Pulmonary artery endothelial cell (primary cell): ENCODE results near the gene BTBD9. TPM values are rescaled to one million over a fixed set of nuclear protein-coding genes. Genes with fewer than 3 reads are reported as not detected.
A peak's percentile ranks its signal among the peaks of the same experiment; 100 is the strongest.

ENCODE experiments used
- DNase-seq: peaks from one replicate; pipeline ENCODE4 v3.0.0-alpha.2; 2011; ENCODE audit warnings: low read depth, low spot score
- total RNA-seq: library from RNA; depleted of rRNA; stranded (reverse); fragments of >200 nt; gene quantifications from 2 replicates; pipeline ENCODE4 v1.2.3, GENCODE V29; 2014

The BTBD9 gene
- total RNA-seq, 1 donor from 2014 or later: 7.6 TPM

- no peak for DNase-seq
Measured at GRCh38 chr6:38209371-38210260, 430.1 kb downstream of the BTBD9 start.

GRCh38 chr6:38208028-38208427 lies 431.7 kb downstream of the BTBD9 start:
- no peak for DNase-seq

- no peak for DNase-seq
Measured at GRCh38 chr6:38207375-38207774, 432.4 kb downstream of the BTBD9 start.

DNA sequence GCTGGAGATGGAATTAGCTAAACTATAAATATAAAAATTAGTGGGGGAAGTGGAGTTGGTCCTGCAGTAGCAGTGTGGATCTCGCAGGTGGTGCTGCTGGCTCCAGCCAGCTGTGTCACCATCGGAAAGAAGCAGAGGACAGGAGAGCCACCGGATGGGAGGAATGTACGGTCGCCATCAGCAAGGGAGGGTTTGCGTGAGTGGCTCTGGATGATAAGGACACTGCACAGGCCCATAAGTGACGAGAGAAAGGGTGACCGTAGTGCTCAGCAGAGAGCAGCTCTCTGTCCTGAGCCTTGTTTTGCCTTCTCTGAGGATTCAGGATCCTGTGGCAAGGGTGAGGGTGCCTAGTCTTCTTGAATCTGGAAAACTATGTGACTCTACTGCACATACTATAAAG lies 441.5 kb downstream of the BTBD9 start:
- no peak for DNase-seq

DNA sequence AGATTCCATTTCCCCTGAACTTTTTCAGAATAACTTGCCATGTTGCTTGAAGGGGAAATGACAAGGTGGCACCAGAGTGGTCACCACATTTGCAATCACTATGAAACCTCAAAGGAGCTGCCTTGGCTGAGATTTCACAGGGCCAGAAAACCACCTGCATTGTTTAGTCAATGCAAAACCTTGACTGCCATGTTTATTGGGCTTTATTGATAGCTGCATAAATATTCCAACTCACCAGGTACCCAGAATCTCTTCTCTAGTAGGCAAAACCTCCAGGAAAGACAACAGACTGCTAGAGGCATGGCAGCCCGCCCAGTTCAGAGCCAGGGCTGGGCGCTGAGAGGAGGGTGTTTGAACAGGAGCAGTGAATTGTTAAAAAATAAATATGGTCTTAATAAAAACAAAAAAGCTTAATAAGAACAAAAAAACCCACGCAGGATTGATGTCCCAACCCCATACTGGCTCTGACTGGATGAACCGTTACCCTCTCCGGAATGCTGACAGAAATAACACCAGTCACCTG lies 444.6 kb downstream of the BTBD9 start:
- no peak for DNase-seq

DNA sequence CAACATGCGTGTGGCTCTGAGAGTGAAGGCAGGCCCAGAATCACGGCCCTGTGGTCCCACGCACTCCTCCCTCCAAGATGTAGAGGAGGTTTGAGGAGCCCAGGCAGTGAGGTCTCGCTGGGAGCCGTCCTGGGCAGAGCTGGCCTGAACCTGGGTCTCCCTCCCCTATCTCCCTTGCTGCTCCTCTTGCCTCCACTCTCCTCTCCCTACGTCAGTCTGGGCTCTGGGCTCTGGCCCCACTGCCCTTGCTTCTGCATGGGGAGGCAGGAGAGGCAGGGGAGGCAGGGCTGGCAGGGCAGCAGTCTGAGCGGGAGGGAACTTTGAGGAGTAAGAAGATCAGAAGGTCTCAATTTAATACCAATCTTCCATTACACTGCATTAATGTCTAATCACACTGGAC lies 445.1 kb downstream of the BTBD9 start:
- no peak for DNase-seq

DNA sequence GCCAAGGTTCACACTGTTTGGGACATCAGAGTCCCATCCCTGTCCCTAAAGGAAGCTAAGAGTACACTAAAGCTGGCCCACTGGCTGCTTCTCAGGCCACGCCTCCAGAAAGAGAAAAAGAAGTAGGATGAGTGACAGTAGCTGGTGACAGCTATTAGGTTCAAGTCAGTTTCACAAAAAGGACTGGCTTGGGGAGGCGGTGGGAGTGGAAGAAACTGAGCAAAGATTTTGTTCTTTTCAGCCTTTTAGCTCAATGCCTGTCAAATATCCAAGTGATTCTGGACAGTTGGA lies 445.5 kb downstream of the BTBD9 start:
- no peak for DNase-seq

GRCh38 chr6:38193481-38194281 lies 446.0 kb downstream of the BTBD9 start:
- DNase-seq: peak; percentile 24

DNA sequence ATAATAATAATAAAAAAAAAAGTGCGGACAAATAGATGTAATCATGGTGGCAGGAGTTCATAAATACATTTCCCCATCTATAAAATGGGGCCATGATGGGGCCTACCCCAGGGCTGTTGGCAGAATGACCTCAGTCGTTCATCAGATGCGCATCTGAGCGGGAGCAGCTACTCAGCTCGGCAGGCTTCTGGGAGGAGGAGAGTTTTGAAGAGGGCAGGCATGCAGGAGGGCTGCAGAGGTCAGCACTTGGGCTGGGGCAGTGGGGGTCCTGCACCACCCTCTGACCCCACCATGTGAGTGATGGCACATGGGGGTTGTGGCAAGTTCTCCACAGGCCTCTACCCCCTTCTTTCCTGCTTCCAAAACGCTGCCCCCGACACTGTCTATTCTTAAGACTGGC lies 446.7 kb downstream of the BTBD9 start:
- DNase-seq: no peak

DNA sequence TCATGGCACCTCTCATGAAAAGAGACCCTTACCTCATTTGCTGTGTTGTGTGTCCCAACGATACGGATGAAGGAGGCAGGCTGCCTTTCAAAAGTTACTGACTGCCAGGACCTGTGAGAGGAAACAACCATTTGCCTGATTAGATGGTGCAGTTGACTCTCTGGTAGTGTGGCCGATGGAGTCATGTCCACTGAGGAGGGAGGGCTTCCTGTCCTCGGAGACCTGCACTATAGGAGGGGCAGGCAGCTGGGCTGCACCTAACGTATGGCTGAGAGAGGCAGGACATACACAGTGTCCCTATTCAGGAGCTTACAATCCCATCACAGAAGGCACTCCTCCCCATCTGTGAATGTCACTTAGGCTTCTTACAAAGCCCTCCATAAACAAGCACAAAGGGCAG lies 447.2 kb downstream of the BTBD9 start:
- DNase-seq: no peak

- DNase-seq: no peak
Measured at GRCh38 chr6:38192011-38192410, 447.7 kb downstream of the BTBD9 start.

- no peak for DNase-seq
Measured at GRCh38 chr6:38191418-38191817, 448.3 kb downstream of the BTBD9 start.

DNA sequence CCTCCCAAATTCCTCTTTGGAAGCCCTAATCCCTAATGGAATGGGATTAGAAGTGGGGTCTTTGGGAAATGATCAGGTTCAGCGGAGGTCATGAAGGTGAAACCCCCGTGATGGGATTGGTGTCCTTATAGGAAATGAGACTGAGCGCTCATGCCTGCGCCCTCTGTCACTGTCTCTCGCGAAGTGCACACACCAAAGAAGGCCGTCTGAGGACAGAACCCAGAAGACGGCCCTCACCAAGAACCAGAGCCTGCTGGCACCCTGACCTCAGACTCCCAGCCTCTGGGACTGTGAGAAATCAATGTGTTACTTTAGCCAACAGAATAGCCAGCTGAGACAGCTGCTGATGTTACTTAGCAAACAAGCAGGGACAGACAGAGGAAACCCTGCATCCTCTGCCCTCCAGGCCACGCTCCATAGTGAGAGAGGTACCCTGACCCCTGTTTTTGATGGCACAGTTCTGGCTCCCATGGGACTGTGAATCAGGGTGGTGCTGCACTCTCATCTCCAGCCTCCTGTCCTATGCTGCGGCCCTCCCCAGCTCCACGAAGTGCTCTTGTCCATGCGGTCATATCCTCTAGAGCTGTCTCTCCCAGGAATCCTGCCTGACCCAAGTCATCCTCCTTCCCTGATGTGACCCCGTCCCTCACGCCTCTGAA lies 450.9 kb downstream of the BTBD9 start:
- DNase-seq: no peak

DNA sequence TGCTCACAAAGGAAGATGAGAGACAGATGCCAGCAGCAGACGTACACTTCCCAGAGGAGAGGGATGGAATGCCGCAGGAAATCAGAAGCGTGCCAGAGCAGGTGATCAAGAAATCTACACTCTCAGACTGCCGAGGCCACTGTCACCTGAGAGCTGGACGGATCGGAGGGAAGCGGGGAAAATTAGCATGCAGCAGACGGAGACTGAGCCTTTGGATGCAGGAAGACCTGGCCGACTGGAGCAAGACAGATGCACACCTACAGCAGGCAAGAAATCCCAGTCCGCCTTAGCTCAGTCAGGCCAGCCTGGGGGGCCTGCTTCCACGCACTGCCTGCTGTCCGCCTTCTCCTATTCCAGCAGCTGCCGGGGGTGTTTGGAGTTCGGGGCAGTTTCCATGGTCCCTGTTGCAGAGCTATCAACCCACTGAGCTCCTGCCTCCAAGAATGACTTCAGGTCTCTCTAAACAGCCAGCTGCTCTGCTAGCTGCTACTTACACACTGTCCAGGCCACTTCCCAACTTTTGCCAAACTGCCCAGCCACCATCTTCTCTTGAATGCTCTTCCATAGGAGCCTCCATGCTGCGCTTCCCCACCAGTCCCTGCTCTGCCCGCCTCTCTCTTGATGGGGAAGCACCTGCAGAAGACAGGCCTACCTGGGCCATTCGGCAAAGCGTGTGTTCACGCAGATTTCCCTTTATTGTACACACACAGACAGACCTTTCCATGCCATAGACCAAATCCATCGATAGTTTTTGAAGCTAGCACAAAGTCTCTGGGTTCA lies 451.7 kb downstream of the BTBD9 start:
- no peak for DNase-seq

GRCh38 chr6:38187325-38187724 lies 452.4 kb downstream of the BTBD9 start:
- DNase-seq: no peak

DNA sequence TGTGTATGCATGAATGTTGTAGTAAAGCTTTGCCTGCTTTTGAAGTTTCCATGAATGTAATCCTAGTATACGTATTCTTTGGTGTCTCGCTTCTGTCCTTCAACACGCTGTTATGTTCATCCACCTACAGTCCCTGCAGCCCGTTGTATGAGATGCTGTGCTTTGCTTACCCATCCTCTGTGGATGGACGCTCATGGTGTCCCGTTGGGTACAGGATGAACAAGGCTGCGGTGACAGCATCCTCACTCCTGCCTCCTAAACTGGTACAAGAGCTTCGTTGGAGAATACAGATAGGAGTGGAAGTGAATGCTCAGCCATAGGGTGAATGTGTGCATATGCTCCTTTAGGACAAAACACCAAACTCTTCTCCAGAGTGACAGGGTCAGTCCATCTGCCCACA lies 454.0 kb downstream of the BTBD9 start:
- DNase-seq: no peak

DNA sequence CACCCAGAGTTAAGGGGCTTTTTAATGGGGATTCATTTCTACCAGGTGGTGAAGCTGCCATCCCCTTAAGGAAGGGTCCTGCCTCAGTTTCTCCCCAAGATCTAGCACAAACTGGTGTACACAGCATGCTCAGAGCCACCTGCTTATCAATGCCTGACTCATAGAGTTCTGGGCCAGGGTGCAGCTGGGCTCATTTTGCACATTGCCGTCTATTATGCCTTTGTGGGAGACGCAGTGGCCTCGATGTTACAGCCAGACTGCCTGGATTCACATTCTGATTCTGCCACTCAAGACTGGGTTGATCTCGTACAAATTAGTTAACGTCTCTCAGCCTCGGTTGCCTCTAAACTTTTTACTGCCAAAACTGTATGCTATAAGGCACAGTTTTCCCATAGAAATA lies 454.5 kb downstream of the BTBD9 start:
- no peak for DNase-seq

GRCh38 chr6:38184585-38185080 lies 455.1 kb downstream of the BTBD9 start:
- DNase-seq: no peak

- DNase-seq: no peak
Measured at GRCh38 chr6:38183856-38184584, 455.7 kb downstream of the BTBD9 start.

DNA sequence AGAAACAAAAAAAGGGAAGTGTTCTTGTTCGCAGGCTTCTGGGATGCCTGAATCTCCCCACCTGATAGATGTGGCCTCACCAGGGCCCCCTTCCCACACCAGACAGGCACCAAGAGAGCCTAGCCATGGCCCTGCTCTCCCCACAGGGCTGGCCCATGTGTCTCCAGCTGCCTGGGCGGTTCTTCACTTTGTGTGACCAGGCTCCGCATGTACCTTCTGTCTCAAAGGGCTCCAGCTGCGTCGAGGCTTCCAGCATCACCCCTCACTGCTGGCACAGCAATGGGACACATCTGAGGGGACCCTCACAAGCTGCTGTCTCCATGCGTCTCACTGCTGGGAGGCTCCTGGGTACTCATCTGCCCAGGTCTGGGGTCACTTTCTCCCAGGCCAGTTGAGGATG lies 457.3 kb downstream of the BTBD9 start:
- no peak for DNase-seq
